ENCODE data around the gene RGL2. TPM values are rescaled to one million over a fixed set of nuclear protein-coding genes. Genes with fewer than 3 reads are reported as not detected.
A peak's percentile ranks its signal among the peaks of the same experiment; 100 is the strongest.

The RGL2 gene
- total and polyA plus RNA-seq, 2 of the 13 experiments (the other 11 are each of a cell fraction or from before 2014, with no cell fraction given) = 22.9 to 47.4 TPM

- peak; percentile 9; the same call in 1 of the 2 replicates for TF ChIP-seq ZBTB4 (CRISPR knock-in tag; IDR thresholded peaks at IDR 0.05; ENCODE audit: borderline replicate concordance)
- TF ChIP-seq PAWR (CRISPR knock-in tag; IDR thresholded peaks at IDR 0.05; ENCODE audit: borderline replicate concordance) = no peak
- TF ChIP-seq YEATS2 (CRISPR knock-in tag; IDR thresholded peaks at IDR 0.05; ENCODE audit: borderline replicate concordance) = peak; percentile 46; the same call in 1 of the 2 replicates
- TF ChIP-seq SP1 (IDR thresholded peaks at IDR 0.05) = no peak
- TF ChIP-seq SP1 (CRISPR knock-in tag; IDR thresholded peaks at IDR 0.05) = peak; percentile 33; the same call in 1 of the 2 replicates
- peak; percentile 13; the same call in 1 of the 2 replicates for TF ChIP-seq GABPB1 (CRISPR knock-in tag; IDR thresholded peaks at IDR 0.05)
- peak; percentile 92 for TF ChIP-seq SIX1 (CRISPR knock-in tag; IDR thresholded peaks at IDR 0.05; ENCODE audit: borderline replicate concordance)
- peak; percentile 58; the same call in 1 of the 2 replicates for TF ChIP-seq ELF1 (CRISPR knock-in tag; IDR thresholded peaks at IDR 0.05)
- TF ChIP-seq TFDP1 (CRISPR knock-in tag; IDR thresholded peaks at IDR 0.05; ENCODE audit: borderline replicate concordance) = peak; percentile 10; the same call in 1 of the 2 replicates
- TF ChIP-seq, protein P1, sequence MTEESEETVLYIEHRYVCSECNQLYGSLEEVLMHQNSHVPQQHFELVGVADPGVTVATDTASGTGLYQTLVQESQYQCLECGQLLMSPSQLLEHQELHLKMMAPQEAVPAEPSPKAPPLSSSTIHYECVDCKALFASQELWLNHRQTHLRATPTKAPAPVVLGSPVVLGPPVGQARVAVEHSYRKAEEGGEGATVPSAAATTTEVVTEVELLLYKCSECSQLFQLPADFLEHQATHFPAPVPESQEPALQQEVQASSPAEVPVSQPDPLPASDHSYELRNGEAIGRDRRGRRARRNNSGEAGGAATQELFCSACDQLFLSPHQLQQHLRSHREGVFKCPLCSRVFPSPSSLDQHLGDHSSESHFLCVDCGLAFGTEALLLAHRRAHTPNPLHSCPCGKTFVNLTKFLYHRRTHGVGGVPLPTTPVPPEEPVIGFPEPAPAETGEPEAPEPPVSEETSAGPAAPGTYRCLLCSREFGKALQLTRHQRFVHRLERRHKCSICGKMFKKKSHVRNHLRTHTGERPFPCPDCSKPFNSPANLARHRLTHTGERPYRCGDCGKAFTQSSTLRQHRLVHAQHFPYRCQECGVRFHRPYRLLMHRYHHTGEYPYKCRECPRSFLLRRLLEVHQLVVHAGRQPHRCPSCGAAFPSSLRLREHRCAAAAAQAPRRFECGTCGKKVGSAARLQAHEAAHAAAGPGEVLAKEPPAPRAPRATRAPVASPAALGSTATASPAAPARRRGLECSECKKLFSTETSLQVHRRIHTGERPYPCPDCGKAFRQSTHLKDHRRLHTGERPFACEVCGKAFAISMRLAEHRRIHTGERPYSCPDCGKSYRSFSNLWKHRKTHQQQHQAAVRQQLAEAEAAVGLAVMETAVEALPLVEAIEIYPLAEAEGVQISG (CRISPR knock-in tag; IDR thresholded peaks at IDR 0.05) = peak; percentile 31
- TF ChIP-seq NONO (IDR thresholded peaks at IDR 0.05) = no peak
- TF ChIP-seq NONO (CRISPR knock-in tag; conservative IDR thresholded peaks at IDR 0.05) = 0 out of 2 replicates have a peak, but pooled peaks have one; percentile 40
- TF ChIP-seq ZNF792 (CRISPR knock-in tag; IDR thresholded peaks at IDR 0.05) = peak; percentile 81; the same call in 1 of the 2 replicates
- TF ChIP-seq AGO1 (IDR thresholded peaks at IDR 0.05; ENCODE audit: low read depth, low read length, poor library complexity, severe bottlenecking) = no peak
- no peak for TF ChIP-seq ZFP36L1 (CRISPR knock-in tag; IDR thresholded peaks at IDR 0.05)
- TF ChIP-seq HOMEZ (CRISPR knock-in tag; IDR thresholded peaks at IDR 0.05; ENCODE audit: low read depth) = 0 out of 2 replicates have a peak, but pooled peaks have one; percentile 25
Observed at GRCh38 chr6:33279971-33280511, 18.7 kb downstream of the RGL2 start (continued).

All from HepG2 (cell line).